Testis (tissue), 3 donors: ENCODE data around the gene STX12. TPM values are rescaled to one million over a fixed set of nuclear protein-coding genes. Genes with fewer than 3 reads are reported as not detected.

Source experiments
- DNase-seq: peaks from one replicate; pipeline ENCODE4 v3.0.0-alpha.2; 2019
- H3K27ac ChIP-seq, 2 donors: fragments of 200-600 bp; sonication (generic); one replicate each; pipeline ENCODE4 v1.5.1; 2019
- H3K27me3 ChIP-seq: fragments of 200-600 bp; sonication (generic); one replicate; pipeline ENCODE4 v1.5.1; 2019
- H3K36me3 ChIP-seq: fragments of 200-600 bp; sonication (generic); one replicate; pipeline ENCODE4 v1.5.1; 2017; ENCODE audit warnings: low read depth; ENCODE audit errors: missing control alignments
- H3K4me1 ChIP-seq: fragments of 200-600 bp; sonication (generic); one replicate; pipeline ENCODE4 v1.5.1; 2019
- H3K4me3 ChIP-seq, 2 donors: fragments of 200-600 bp; sonication (generic); one replicate each; pipeline ENCODE4 v1.5.1; 2017 to 2019
- H3K9me3 ChIP-seq: fragments of 200-600 bp; sonication (generic); one replicate; pipeline ENCODE4 v1.5.1; 2017
- POLR2A ChIP-seq: fragments of 450-650 bp; IDR thresholded peaks from one replicate; pipeline ENCODE4 v1.6.1; 2017; ENCODE audit warnings: antibody characterized with exemption, mild to moderate bottlenecking, moderate library complexity
- WGBS, 2 donors: methylation state at CpG; one replicate each; pipeline ENCODE4 v1.1.5; 2018; 5-methylcytosine and 5-hydroxymethylcytosine counted together
- intact Hi-C: fragments of 100-400 bp; cut with DNase I; formaldehyde crosslinking; loops from one replicate; pipeline ENCODE4 v1.15.1; 2023; ENCODE audit warnings: low total_unique reads
- polyA plus RNA-seq: library from polyadenylated mRNA; stranded (reverse); fragments of 350-450 nt; fragmentation: Illumina TruSeq; extraction: RNeasy Lipid Tissue Mini Kit (QIAGEN cat#74804); gene quantifications from one replicate; pipeline ENCODE4 v1.2.3, GENCODE V29; 2014; ENCODE audit warnings: low read depth, low replicate concordance; ENCODE audit not compliant: insufficient read depth
- total RNA-seq, 2 donors: library from RNA; depleted of rRNA; stranded (reverse); fragments of >200 nt; gene quantifications; one replicate each; pipeline ENCODE4 v1.2.3, GENCODE V29; 2016
- TF ChIP-seq, protein P1 (sequence below), 3 experiments: fragments of 450-650 bp in 2 of 3; fragments of 200-600 bp in 1 of 3; sonication (generic) in 1 of 3; IDR thresholded peaks; one replicate each; pipeline ENCODE4 v1.5.1; 2016 to 2019; ENCODE audit warnings: antibody characterized with exemption in 3 of 3, mild to moderate bottlenecking in 2 of 3, moderate library complexity in 1 of 3

STX12 gene
- total and polyA plus RNA-seq, 3 donors from 2014 or later: 32.0 to 46.7 (median 39.1) TPM

DNA sequence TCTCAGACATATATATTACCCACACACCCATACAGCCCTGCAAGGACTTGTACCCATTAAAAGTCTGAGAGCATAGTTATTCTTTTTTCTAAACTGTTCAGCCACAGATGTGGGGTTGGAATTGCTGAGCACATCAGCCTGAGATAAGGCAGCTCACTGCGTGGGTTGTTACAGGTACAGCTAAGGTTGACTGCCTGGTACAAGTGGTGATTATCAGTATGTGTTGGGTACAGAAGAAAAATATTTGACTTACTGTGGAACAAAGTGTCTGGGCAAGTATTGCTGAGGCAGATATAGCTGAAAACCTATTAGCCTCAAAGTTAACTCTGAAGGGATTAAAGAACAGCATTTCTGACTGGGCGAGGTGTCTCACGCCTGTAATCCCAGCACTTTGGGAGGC is 5.0 kb downstream of the STX12 start:
- H3K27me3 ChIP-seq: no peaks in the 10 kb centered on the region
- 80 to 89% methylated on average over 3 of the region's 3 CpGs for whole genome bisulfite sequencing, 2 donors
- TF ChIP-seq POLR2A: no peak
- TF ChIP-seq, protein P1, sequence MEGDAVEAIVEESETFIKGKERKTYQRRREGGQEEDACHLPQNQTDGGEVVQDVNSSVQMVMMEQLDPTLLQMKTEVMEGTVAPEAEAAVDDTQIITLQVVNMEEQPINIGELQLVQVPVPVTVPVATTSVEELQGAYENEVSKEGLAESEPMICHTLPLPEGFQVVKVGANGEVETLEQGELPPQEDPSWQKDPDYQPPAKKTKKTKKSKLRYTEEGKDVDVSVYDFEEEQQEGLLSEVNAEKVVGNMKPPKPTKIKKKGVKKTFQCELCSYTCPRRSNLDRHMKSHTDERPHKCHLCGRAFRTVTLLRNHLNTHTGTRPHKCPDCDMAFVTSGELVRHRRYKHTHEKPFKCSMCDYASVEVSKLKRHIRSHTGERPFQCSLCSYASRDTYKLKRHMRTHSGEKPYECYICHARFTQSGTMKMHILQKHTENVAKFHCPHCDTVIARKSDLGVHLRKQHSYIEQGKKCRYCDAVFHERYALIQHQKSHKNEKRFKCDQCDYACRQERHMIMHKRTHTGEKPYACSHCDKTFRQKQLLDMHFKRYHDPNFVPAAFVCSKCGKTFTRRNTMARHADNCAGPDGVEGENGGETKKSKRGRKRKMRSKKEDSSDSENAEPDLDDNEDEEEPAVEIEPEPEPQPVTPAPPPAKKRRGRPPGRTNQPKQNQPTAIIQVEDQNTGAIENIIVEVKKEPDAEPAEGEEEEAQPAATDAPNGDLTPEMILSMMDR (IDR thresholded peaks at IDR 0.05): no peak
- no peak overlapping the region for H3K27ac ChIP-seq
- no peaks in the 10 kb centered on the region for H3K9me3 ChIP-seq
- intact Hi-C loops: loop anchor here (10.0 kb wide), 1 partner anchor 47 kb away; no protein-coding TSS in a partner anchor
- no peak overlapping the region for H3K4me3 ChIP-seq
- DNase-seq: no peak
- no peaks in the 10 kb centered on the region for H3K4me1 ChIP-seq
- H3K36me3 ChIP-seq: no peaks in the 10 kb centered on the region

DNA sequence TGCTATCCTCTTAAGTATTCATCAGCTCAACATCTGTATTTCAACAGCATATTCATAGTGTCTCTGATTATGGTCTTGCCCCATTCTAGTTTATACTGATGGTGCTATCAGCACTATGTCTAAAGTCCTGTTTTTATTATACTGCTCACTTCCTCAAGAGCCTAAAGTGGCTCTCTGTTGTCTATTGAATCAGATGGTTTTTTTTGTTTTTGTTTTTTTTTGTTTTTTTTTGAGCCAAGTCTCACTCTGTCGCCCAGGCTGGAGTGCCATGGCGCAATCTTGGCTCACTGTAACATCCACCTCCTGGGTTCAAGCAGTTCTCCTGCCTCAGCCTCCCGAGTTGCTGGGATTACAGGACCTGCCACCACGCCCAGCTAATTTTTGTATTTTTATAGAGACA is 6.1 kb downstream of the STX12 start:
- no peak overlapping the region for H3K4me3 ChIP-seq
- WGBS, 2 donors: 90 to 92% methylated on average over 4 of the region's 4 CpGs
- H3K9me3 ChIP-seq: no peaks in the 10 kb centered on the region
- no peaks in the 10 kb centered on the region for H3K36me3 ChIP-seq
- H3K27ac ChIP-seq: no peak overlapping the region
- no peak for DNase-seq
- H3K27me3 ChIP-seq: no peaks in the 10 kb centered on the region
- H3K4me1 ChIP-seq: no peaks in the 10 kb centered on the region
- intact Hi-C loops: loop anchor here (10.0 kb wide), 1 partner anchor 46 kb away; no protein-coding TSS in a partner anchor
- TF ChIP-seq, protein P1 (IDR thresholded peaks at IDR 0.05): no peak
- no peak for TF ChIP-seq POLR2A

DNA sequence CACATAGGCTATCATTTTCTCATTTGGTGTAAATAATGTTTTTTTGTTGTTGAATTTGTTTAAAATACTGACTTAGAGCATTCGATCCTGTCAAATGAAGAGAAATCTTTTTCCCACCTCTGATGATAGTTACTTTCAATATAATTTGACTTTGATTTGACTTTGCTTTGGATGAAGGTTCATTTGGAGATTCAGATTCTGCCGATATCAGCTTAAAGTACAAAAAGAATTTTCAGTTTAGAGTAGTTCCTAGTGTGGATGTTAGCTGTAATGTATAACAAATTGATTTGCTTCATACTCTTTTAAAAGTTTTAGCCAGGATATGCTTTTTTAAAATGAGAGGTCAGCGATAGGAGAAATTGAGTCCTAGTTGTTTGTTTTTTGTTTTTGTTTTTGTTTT is 9.9 kb downstream of the STX12 start:
- Histone ChIP-seq H3K36me3 (no peaks in the 10 kb centered on the region), H3K4me1 (no peaks in the 10 kb centered on the region), H3K4me3 (no peak overlapping the region), H3K27me3 (no peaks in the 10 kb centered on the region), H3K27ac (no peak overlapping the region), H3K9me3 (no peaks in the 10 kb centered on the region)
- intact Hi-C loops: no loop called here
- TF ChIP-seq, protein P1 (IDR thresholded peaks at IDR 0.05): no peak
- no peak for TF ChIP-seq POLR2A
- no peak for DNase-seq
- 90 to 94% methylated on average over 3 of the region's 3 CpGs for WGBS, 2 donors

DNA sequence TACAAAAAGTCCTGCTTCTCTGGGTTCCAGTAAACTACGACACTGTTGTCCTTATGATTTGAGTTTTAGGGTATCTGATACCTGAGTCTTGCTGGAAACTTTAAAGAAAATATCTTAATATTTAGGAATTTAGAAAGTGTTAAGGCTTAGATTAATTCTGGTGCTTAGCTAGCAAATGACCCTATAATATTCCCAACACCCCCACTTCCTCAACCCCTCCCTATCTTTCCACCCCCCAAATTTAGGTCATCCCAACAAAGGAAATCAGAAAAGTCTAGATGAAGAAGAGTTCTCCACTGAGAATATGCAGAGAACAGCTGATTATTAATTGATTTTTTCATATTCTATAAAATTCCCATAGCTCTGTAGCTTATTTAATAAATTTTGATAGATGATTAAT is 11.7 kb downstream of the STX12 start:
- Histone ChIP-seq H3K27ac (no peak overlapping the region), H3K4me3 (no peak overlapping the region), H3K9me3 (no peaks in the 10 kb centered on the region), H3K36me3 (no peaks in the 10 kb centered on the region), H3K4me1 (peaks cover 5% of the 10 kb centered on the region), H3K27me3 (no peaks in the 10 kb centered on the region)
- no peak for DNase-seq
- intact Hi-C loops: no loop called here
- TF ChIP-seq POLR2A: no peak
- TF ChIP-seq, protein P1 (IDR thresholded peaks at IDR 0.05): no peak
- 96 to 98% methylated on average over 1 of the region's 1 CpG for WGBS, 2 donors

DNA sequence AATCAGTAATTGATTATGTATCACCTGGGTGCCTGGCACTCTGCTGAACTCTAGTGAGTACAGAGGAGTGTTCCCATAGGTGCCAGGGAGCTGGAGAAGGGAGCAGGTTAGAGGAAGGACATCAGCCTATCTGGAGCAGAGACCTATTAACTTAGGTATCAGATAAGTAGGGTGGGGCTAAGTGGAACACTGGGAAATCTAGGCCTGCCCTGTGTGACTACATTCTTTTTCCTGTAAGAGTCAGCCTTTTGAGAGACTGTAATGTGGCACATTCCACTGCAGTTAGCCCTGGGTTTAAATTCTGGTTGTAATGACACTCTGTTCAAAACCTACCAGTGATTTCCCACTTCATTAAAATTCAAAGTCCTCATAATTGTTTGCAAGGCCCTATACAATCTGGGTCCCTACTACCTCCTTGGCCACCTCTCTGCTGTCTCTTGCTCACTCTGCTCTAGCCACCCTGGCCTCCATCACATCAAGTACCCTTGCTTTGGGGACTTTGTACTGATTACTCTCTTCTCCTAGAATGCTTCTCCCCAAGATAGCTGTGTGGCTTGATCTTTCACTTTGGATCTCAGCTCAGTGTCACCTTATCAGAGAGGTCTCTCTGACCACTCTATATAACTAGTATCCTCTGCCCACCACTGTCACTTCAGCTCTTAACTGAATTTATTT is 12.9 kb downstream of the STX12 start:
- no peaks in the 10 kb centered on the region for H3K9me3 ChIP-seq
- no peaks in the 10 kb centered on the region for H3K27me3 ChIP-seq
- no peak overlapping the region for H3K4me3 ChIP-seq
- intact Hi-C loops: no loop called here
- TF ChIP-seq, protein P1 (IDR thresholded peaks at IDR 0.05): no peak
- TF ChIP-seq POLR2A: no peak
- DNase-seq: no peak
- no peak overlapping the region for H3K27ac ChIP-seq
- H3K36me3 ChIP-seq: no peaks in the 10 kb centered on the region
- peaks cover 5% of the 10 kb centered on the region for H3K4me1 ChIP-seq
